Central memory CD4-positive, alpha-beta T cell (primary cell): ENCODE data around the gene ADRA2C.
"Not testable (repeated sequence)": the region's sequence is repeated elsewhere in the genome, so short reads cannot be mapped to it uniquely, and the experiment has no call there.

Source experiments
- DNase-seq: peaks from one replicate; pipeline ENCODE4 v3.0.0; 2022

Gene ADRA2C

GRCh38 chr4:3800351-3800750 lies 34.2 kb downstream of the ADRA2C start:
- no peak for DNase-seq

GRCh38 chr4:3801521-3801920 lies 35.3 kb downstream of the ADRA2C start:
- no peak for DNase-seq

GRCh38 chr4:3801931-3802550 lies 35.9 kb downstream of the ADRA2C start:
- no peak for DNase-seq

- no peak for DNase-seq
Observed at GRCh38 chr4:3802571-3803474, 36.6 kb downstream of the ADRA2C start.

- DNase-seq, result no peak
Observed at GRCh38 chr4:3803475-3803847, 37.3 kb downstream of the ADRA2C start.

GRCh38 chr4:3803946-3804345 lies 37.8 kb downstream of the ADRA2C start:
- no peak for DNase-seq

- no peak for DNase-seq
Observed at GRCh38 chr4:3805026-3805425, 38.8 kb downstream of the ADRA2C start.

- DNase-seq, result no peak
Observed at GRCh38 chr4:3805731-3806130, 39.5 kb downstream of the ADRA2C start.

- DNase-seq, result no peak
Observed at GRCh38 chr4:3807311-3807710, 41.1 kb downstream of the ADRA2C start.

- DNase-seq, result no peak
Observed at GRCh38 chr4:3807822-3808496, 41.8 kb downstream of the ADRA2C start.

GRCh38 chr4:3808597-3808996 lies 42.4 kb downstream of the ADRA2C start:
- DNase-seq, result no peak

GRCh38 chr4:3809028-3809427 lies 42.8 kb downstream of the ADRA2C start:
- DNase-seq, result no peak

- DNase-seq, result no peak
Observed at GRCh38 chr4:3809451-3810110, 43.4 kb downstream of the ADRA2C start.

- DNase-seq, result no peak
Observed at GRCh38 chr4:3810111-3810680, 44.0 kb downstream of the ADRA2C start.

- DNase-seq, result no peak
Observed at GRCh38 chr4:3810796-3811485, 44.8 kb downstream of the ADRA2C start.

- no peak for DNase-seq
Observed at GRCh38 chr4:3811621-3812020, 45.4 kb downstream of the ADRA2C start.

GRCh38 chr4:3812211-3812934 lies 46.2 kb downstream of the ADRA2C start:
- DNase-seq, result no peak

GRCh38 chr4:3813151-3814052 lies 47.2 kb downstream of the ADRA2C start:
- DNase-seq, result no peak

GRCh38 chr4:3814053-3814570 lies 47.9 kb downstream of the ADRA2C start:
- no peak for DNase-seq

GRCh38 chr4:3814838-3815237 lies 48.7 kb downstream of the ADRA2C start:
- DNase-seq, result not testable (repeated sequence)
